Gastrocnemius medialis (tissue), 4 donors: ENCODE measurements around the gene NRL.

Experiments
- CTCF ChIP-seq, 5 experiments: fragments of 450-650 bp in 3 of 5; fragments of 200-600 bp in 2 of 5; sonication (generic) in 2 of 5; IDR thresholded peaks in 4 of 5; conservative IDR thresholded peaks in 1 of 5; 1 replicate in 4 of 5; 2 replicates in 1 of 5; pipeline ENCODE4 v1.5.1; 2016 to 2019; ENCODE audit warnings: antibody characterized with exemption in 5 of 5, mild to moderate bottlenecking in 3 of 5, moderate library complexity in 3 of 5
- POLR2A ChIP-seq, 2 donors: fragments of 450-650 bp; IDR thresholded peaks; one replicate each; pipeline ENCODE4 v1.6.1; 2017; ENCODE audit warnings: antibody characterized with exemption in 2 of 2, mild to moderate bottlenecking in 2 of 2, moderate library complexity in 2 of 2

- no peak for TF ChIP-seq CTCF (IDR thresholded peaks at IDR 0.05 in 4 of 5, conservative IDR thresholded peaks at IDR 0.05 in 1 of 5)
- no peak for TF ChIP-seq POLR2A (IDR thresholded peaks at IDR 0.05)
Measured at GRCh38 chr14:24053548-24054323, 61.0 kb downstream of the NRL start.
